ENCODE data around the gene DCAF8. TPM values are rescaled to one million over a fixed set of nuclear protein-coding genes. Genes with fewer than 3 reads are reported as not detected.

Gene DCAF8
- total RNA-seq, 1 donor from 2014 or later: 121 TPM

DNA sequence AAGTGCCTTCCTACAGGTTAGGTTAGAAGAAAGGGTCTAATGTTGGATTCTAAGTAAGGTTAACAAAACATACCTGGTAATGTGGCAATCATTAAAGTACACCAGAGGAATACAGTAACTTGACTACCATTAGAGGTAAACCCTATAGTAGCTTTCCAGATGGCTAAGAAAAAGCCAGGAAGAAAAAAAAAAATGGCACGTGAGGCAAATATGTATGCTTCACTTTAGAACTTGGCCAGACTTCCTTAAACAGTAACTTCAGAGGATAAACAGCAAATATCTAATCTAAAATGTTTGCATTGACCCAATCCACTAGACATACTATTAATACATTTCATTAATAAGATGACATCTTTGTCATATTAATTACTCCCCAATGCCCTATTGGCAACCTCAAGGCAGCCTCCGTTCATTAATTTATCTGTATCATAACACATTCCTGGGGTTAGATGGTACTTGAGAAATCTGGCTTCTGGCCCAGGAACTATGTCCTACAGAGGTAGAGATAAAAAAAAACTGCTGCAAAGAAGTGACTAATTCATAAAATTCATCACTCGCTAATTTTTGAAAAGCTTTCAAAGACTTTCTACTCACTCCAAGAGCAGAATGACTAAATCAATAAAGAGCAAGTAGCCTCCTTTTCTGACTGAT lies 5.8 kb downstream of the DCAF8 start:
- no peaks in the 10 kb centered on the region for H3K9me3 Mint-ChIP-seq
- intact Hi-C loops (cut with micrococcal nuclease): no loop called here
- no peak overlapping the region for H3K4me3 Mint-ChIP-seq
- peaks cover 28% of the 10 kb centered on the region for H3K36me3 Mint-ChIP-seq (ENCODE audit: low read depth)
- no peaks in the 10 kb centered on the region for H3K27me3 Mint-ChIP-seq
- H3K4me1 Mint-ChIP-seq: peaks cover 24% of the 10 kb centered on the region
- DNase-seq: no peak
- H3K27ac Mint-ChIP-seq: no peak overlapping the region

DNA sequence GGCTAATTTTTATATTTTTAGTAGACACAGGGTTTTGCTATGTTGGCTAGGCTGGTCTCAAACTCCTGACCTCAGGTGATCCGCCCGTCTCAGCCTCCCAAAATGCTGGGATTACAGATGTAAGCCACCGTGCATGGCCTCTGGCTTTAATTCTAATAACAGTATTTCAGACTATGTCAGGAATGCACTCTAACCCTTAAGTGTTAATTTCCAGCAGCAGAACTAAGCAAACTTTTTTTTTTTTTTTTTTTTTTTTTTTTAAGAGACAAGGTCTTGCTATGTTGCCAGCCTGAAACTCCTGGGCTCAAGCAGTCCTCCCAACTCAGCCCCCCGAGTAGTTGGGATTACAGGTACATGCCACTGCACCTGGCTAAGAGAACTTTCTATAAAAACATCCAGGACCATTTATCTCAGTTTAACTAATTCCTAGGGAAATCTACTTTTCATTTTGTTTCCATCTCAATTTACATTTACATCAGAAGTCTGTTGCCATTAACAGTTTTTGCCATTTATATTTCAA lies 6.5 kb downstream of the DCAF8 start:
- H3K9me3 Mint-ChIP-seq: no peaks in the 10 kb centered on the region
- no peak overlapping the region for H3K27ac Mint-ChIP-seq
- H3K4me3 Mint-ChIP-seq: no peak overlapping the region
- no peak for DNase-seq
- peaks cover 22% of the 10 kb centered on the region for H3K4me1 Mint-ChIP-seq
- H3K27me3 Mint-ChIP-seq: no peaks in the 10 kb centered on the region
- H3K36me3 Mint-ChIP-seq (ENCODE audit: low read depth): peaks cover 26% of the 10 kb centered on the region
- intact Hi-C loops (cut with micrococcal nuclease): no loop called here

DNA sequence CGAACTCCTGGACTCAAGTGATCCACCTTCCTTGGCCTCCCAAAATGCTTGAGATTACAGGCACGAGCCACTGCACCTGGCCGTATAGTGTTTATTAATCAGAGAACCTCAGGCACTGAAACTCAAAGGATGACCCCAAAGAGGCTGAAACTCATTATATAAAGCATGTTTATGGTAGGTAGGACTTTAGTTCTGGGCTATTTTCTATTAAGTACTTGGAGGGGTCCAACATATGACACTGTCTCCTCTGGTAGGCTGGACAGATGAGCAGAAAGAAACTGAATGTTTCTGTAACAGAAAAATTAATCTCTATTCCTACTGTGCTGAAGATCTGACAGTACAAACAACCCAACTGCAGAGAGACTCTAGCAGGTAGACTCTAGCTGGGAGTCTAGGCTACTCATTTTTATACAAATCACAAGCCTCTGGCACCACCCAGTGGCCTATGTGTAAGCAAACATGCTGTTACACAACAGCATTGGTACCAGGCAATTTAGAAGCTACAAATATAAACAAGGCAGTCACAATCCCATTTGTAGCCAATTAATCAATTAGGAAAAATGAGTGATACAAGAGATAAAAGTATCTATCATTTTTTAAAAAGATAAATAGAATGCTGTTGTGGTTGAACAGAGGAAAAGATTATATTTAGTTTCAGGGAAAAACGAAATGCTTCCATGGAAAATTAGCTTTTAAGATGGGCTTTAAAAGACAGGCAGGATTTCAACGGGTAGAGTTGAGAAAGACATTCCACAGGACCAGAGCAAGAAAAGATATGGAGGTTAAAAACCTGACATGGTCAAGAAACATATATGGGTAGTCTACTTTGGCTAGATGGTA lies 10.4 kb downstream of the DCAF8 start:
- DNase-seq: peak; percentile 87
- H3K36me3 Mint-ChIP-seq (ENCODE audit: low read depth): peaks cover 19% of the 10 kb centered on the region
- intact Hi-C loops (cut with micrococcal nuclease): loop anchor here (1.0 to 2.0 kb wide), 2 partner anchors 59 to 151 kb away; no protein-coding TSS in a partner anchor

DNA sequence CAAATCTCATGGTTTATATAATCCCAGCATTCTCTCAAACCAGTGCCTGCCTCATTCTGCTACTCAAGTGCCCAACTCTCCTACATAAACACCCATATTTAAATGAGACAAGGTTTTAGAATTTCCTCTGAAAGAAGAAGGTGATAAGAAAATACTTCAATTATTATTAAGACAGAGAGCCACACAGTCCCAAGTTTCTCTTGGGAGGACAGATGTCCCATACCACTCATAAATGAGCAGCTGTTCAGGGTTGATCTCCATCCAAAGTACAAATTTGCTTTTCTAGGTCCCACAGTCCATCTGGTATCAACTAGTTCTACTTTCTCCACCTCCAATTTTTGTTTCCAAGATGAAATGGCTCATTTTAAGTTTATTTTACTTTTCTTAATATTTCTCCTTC lies 11.3 kb downstream of the DCAF8 start:
- intact Hi-C loops (cut with micrococcal nuclease): no loop called here
- no peak for DNase-seq
- Mint-ChIP-seq H3K9me3 (no peaks in the 10 kb centered on the region), H3K27ac (no peak overlapping the region), H3K4me1 (peaks cover 8% of the 10 kb centered on the region), H3K36me3 (ENCODE audit: low read depth) (peaks cover 21% of the 10 kb centered on the region), H3K4me3 (no peak overlapping the region), H3K27me3 (no peaks in the 10 kb centered on the region)

More for the DNA sequence above, 10.4 kb downstream of the DCAF8 start:
- H3K27ac Mint-ChIP-seq: no peak overlapping the region
- no peaks in the 10 kb centered on the region for H3K27me3 Mint-ChIP-seq
- no peaks in the 10 kb centered on the region for H3K9me3 Mint-ChIP-seq
- H3K4me3 Mint-ChIP-seq: no peak overlapping the region
- peaks cover 9% of the 10 kb centered on the region for H3K4me1 Mint-ChIP-seq

DNA sequence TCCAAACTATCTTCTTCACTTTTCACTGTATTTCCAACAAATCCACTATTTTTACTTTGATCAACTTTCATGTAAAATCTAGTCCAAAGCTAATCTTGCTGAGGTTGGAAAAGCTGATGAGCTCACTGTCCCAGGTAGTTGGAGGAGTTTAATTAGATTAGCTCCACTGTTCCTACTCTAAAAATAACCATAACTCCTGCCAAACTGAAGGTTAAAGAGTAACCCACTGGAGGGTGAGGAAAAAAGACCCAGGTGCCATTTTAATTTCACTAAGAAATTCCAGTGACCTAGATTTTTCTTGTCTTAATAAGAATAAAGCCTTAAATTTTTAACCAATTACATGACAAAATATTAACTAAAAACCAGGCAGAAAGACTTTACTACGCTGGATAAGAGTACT lies 15.3 kb downstream of the DCAF8 start:
- Mint-ChIP-seq H3K27me3 (no peaks in the 10 kb centered on the region), H3K36me3 (ENCODE audit: low read depth) (peaks cover 24% of the 10 kb centered on the region)

DNA sequence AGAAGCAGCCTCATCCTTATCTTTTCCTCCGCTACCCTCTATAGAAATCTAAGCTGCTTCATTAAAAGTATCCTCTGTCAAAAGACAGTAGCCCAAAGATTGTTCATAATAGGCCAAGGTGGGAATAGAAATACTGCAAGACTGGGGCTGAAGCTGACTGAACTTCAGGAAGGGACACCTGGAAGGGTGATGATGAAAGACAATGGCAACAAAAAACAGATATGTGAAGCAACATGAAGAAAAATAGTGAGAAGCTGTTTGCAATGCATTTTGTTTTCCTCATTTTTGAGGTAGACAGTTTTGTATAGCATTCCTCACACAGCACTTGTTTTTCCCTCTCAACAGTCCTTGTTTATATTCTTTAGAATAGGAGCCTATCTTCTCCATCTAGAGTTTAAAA lies 16.9 kb downstream of the DCAF8 start:
- DNase-seq: no peak
- intact Hi-C loops (cut with micrococcal nuclease): no loop called here
- Mint-ChIP-seq H3K4me3 (no peak overlapping the region), H3K36me3 (ENCODE audit: low read depth) (peaks cover 24% of the 10 kb centered on the region), H3K27me3 (no peaks in the 10 kb centered on the region), H3K4me1 (peaks cover 3% of the 10 kb centered on the region), H3K9me3 (no peaks in the 10 kb centered on the region), H3K27ac (no peak overlapping the region)

More for the DNA sequence above, 15.3 kb downstream of the DCAF8 start:
- Mint-ChIP-seq H3K9me3 (no peaks in the 10 kb centered on the region), H3K4me1 (peaks cover 8% of the 10 kb centered on the region), H3K4me3 (no peak overlapping the region), H3K27ac (no peak overlapping the region)
- intact Hi-C loops (cut with micrococcal nuclease): no loop called here
- DNase-seq: no peak

DNA sequence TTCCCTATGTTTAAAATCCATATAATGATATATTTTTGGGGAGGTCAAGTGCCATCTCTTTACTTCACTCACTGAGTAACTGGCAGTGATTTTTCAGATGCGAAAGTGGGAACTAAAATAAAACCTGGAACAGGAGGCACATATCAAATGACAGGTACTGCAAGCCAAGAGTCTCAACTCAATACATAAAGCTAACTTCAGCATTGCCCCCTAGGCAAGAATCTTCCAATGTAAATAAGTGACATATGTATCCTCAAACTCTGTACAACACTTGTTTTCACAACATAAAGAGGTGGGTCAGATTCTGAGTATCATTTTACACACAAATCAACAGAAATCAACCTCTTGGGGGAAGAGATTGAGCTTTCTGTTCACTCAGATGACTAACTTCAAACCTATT lies 18.1 kb downstream of the DCAF8 start:
- H3K4me1 Mint-ChIP-seq: no peaks in the 10 kb centered on the region
- intact Hi-C loops (cut with micrococcal nuclease): no loop called here
- no peak for DNase-seq
- H3K27me3 Mint-ChIP-seq: no peaks in the 10 kb centered on the region
- no peak overlapping the region for H3K4me3 Mint-ChIP-seq
- H3K36me3 Mint-ChIP-seq (ENCODE audit: low read depth): peaks cover 32% of the 10 kb centered on the region
- H3K9me3 Mint-ChIP-seq: no peaks in the 10 kb centered on the region
- H3K27ac Mint-ChIP-seq: no peak overlapping the region

DNA sequence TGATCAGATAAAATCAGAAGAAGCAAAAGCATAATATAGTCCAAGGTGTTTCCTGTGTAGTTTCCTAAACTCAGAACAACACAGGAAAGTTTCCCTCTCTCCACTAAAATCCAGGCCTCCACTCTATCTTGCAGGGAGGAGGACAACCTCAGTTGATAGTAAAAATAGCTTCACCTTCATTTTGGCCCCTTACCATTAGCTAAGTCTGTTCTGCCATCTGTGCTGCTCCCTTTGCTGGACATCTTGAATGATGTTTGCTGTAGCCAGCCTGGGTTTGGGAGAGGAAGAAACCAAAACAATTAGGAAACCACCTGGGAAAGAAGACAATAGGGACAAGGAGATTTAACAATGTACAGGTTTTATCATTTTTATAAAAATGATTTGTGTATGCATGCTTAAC lies 18.6 kb downstream of the DCAF8 start:
- intact Hi-C loops (cut with micrococcal nuclease): no loop called here

DNA sequence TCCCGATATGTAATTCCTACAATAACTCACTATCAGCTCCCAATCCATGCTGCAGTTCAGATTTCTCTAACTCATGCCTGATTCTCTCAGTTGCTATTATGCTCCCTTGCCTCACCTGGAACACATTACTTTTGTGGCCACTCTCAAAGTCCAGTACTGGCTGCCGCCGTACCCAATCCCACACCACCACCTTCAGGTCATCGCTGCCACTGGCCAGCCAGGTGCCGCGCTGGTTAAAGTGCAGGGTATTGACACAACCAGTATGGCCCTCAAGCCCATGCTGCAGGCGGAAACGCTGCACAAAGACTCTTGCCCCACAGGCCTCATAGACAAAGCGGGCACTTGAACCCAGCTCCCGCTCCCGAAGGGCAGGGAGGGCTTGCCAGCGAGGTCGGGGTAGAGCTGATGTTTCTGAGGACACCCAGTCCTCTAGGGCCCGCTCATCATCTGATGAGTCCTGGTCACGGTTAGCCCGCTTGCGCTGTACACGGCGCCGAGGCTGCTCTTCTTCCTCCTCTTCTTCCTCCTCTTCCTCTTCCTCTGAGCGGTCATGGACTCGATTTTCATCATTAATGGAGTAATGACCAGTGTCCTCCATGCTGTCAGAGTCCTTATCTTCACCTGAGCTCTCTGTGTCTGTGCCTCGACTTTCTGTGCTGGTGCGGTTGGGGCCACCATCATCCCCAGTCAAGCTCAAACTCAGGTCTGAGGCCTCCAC lies 22.6 kb downstream of the DCAF8 start:
- Mint-ChIP-seq H3K36me3 (ENCODE audit: low read depth) (peaks cover 56% of the 10 kb centered on the region), H3K4me1 (peaks cover 10% of the 10 kb centered on the region), H3K9me3 (no peaks in the 10 kb centered on the region), H3K4me3 (no peak overlapping the region), H3K27ac (no peak overlapping the region), H3K27me3 (no peaks in the 10 kb centered on the region)
- DNase-seq: no peak
- intact Hi-C loops (cut with micrococcal nuclease): no loop called here

More for the DNA sequence above, 18.6 kb downstream of the DCAF8 start:
- Mint-ChIP-seq H3K4me1 (no peaks in the 10 kb centered on the region), H3K27ac (no peak overlapping the region), H3K27me3 (no peaks in the 10 kb centered on the region), H3K9me3 (no peaks in the 10 kb centered on the region), H3K36me3 (ENCODE audit: low read depth) (peaks cover 36% of the 10 kb centered on the region), H3K4me3 (no peak overlapping the region)
- DNase-seq: no peak

DNA sequence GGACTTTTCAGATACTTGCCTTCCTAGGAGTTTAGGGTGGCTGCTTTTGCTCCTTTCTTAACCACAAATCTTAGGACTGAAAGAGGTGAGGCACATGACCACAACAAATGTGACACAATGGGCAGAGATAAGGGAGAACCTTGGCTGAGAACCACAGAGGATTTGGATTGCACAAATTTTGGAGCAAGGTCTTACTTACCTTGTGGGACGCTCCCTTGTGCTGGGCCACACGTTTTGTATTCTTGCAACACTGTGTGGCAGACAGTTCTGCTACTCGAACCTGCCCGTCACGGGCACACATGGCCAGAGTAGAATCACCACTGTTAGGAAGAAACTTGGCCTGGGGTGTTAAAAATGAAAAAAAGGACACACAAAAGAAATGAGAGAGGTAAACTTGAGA lies 23.9 kb downstream of the DCAF8 start:
- no peak overlapping the region for H3K4me3 Mint-ChIP-seq
- H3K36me3 Mint-ChIP-seq (ENCODE audit: low read depth): peaks cover 59% of the 10 kb centered on the region
- H3K9me3 Mint-ChIP-seq: no peaks in the 10 kb centered on the region
- H3K4me1 Mint-ChIP-seq: peaks cover 14% of the 10 kb centered on the region
- DNase-seq: no peak
- H3K27ac Mint-ChIP-seq: peak overlapping the region; percentile 21
- intact Hi-C loops (cut with micrococcal nuclease): no loop called here
- H3K27me3 Mint-ChIP-seq: no peaks in the 10 kb centered on the region

DNA sequence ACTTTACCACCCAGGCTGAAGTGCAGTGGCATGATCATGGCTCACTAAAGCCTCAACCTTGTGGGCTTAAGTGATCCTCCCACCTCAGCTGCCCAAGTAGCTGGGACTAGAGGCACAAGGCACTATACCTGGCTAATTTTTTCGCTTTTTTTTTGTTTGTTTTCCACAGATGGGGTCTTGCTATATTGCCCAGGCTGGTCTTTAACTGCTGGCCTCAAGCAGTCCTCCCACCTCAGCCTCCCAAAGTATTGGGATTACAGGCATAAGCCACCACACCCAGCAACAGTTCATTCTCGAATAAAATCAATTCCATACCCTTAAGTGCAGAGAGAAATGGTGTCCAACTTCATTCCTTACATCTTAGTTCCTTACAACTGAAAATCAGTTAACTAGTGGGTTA lies 24.8 kb downstream of the DCAF8 start:
- intact Hi-C loops (cut with micrococcal nuclease): no loop called here
- no peak for DNase-seq
- Mint-ChIP-seq H3K36me3 (ENCODE audit: low read depth) (peaks cover 56% of the 10 kb centered on the region), H3K27me3 (no peaks in the 10 kb centered on the region), H3K27ac (no peak overlapping the region), H3K4me3 (no peak overlapping the region), H3K9me3 (no peaks in the 10 kb centered on the region), H3K4me1 (peaks cover 14% of the 10 kb centered on the region)

DNA sequence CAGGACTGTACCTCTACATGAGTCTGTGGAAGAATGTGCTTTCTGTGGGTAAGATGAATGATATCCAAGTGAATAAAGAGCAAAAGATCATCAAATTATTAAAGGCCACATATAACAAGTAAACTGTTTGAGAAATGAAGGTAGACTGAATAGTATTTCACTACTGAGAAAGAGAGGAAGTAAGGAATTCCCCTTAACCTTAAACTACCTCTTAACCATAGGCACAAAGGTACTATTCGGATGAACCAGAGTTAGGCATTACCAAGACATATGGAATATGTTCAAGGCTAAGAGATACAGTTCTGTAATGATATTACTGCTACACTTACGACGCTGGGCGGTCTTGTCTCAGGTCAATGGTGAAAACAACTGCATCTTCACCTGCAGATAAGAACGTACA lies 25.5 kb downstream of the DCAF8 start:
- no peak overlapping the region for H3K27ac Mint-ChIP-seq
- H3K27me3 Mint-ChIP-seq: no peaks in the 10 kb centered on the region
- H3K4me1 Mint-ChIP-seq: peaks cover 14% of the 10 kb centered on the region
- no peak overlapping the region for H3K4me3 Mint-ChIP-seq
- no peak for DNase-seq
- peaks cover 56% of the 10 kb centered on the region for H3K36me3 Mint-ChIP-seq (ENCODE audit: low read depth)
- intact Hi-C loops (cut with micrococcal nuclease): no loop called here
- H3K9me3 Mint-ChIP-seq: no peaks in the 10 kb centered on the region

DNA sequence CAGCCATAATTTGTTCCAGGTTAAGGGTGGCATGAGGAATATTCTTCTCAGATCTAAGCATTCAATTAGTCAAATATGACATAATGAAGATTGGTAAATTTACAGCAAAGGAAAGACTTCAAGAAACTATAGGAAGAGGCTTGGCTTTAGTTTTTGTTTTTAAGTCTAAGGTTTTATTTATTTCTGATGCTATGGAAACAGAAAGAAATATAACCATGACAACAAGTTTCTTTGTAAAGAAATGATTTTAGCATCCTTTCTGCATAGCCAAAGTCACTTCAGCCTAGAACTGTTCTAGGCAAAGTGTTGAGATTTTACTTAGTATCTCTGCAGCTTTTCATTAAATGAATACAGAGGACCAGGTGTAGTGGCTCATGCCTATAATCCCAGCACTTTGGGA lies 29.4 kb downstream of the DCAF8 start:
- Mint-ChIP-seq H3K27me3 (no peaks in the 10 kb centered on the region), H3K4me3 (no peak overlapping the region), H3K27ac (no peak overlapping the region), H3K4me1 (peaks cover 8% of the 10 kb centered on the region), H3K9me3 (no peaks in the 10 kb centered on the region), H3K36me3 (ENCODE audit: low read depth) (peaks cover 57% of the 10 kb centered on the region)
- no peak for DNase-seq
- intact Hi-C loops (cut with micrococcal nuclease): no loop called here

DNA sequence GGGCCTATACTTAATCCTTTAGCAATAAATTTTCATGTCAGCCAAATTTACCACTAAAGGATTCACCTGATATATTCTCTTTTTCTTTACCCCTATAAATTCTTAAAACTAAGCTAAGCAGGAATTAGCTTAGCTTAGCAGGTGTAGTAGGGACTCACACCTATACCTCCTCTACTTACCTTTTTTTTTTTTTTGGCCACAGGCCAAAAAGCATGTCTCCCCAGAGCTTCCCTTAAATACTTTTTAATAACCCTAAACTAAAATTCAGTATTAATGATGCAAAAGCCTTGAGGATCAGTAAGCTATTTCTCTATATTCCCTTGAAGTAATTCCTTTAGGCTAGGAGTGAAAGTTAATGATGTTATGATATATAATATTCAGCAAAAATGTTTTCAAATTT lies 33.9 kb downstream of the DCAF8 start:
- intact Hi-C loops (cut with micrococcal nuclease): loop anchor here (5.0 kb wide), 1 partner anchor 36 kb away; the partner anchor contains the start of gene CASQ1
- H3K27ac Mint-ChIP-seq: no peak overlapping the region
- no peaks in the 10 kb centered on the region for H3K4me1 Mint-ChIP-seq
- peaks cover 54% of the 10 kb centered on the region for H3K36me3 Mint-ChIP-seq (ENCODE audit: low read depth)
- H3K27me3 Mint-ChIP-seq: no peaks in the 10 kb centered on the region
- DNase-seq: no peak
- no peak overlapping the region for H3K4me3 Mint-ChIP-seq
- no peaks in the 10 kb centered on the region for H3K9me3 Mint-ChIP-seq
